Measurements from ENCODE around the gene FER.
"Not testable (repeated sequence)": the region's sequence is repeated elsewhere in the genome, so short reads cannot be mapped to it uniquely, and the experiment has no call there.

FER gene

GRCh38 chr5:108747774-108748400 lies at the start of gene FER:
FER (plus strand) TSS chr5:108747897; CDS start chr5:108798183, 50,286 bp downstream.
- in situ Hi-C loops (cut with HindIII; ENCODE audit: low sequenced_read_pairs): no loop called here

DNA sequence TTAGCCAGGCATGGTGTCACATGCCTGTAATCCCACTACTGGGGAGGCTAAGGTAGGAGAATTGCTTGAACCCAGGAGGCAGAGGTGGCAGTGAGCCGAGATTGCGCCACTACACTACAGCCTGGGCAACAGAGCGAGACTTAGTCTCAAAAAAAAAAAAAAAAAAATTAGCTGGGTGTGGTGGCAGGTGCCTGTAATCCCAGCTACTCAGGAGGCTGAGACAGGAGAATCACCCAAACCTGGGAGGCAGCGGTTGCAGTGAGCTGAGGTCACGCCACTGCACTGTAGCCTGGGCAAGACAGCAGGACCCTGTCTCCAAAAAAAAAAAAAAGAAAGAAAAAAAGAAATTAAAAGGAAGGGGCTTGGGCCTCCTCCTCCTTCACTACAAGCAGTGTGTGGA lies 47.3 kb upstream of the FER start:
- in situ Hi-C loops (cut with HindIII; ENCODE audit: low sequenced_read_pairs): not testable (repeated sequence)

DNA sequence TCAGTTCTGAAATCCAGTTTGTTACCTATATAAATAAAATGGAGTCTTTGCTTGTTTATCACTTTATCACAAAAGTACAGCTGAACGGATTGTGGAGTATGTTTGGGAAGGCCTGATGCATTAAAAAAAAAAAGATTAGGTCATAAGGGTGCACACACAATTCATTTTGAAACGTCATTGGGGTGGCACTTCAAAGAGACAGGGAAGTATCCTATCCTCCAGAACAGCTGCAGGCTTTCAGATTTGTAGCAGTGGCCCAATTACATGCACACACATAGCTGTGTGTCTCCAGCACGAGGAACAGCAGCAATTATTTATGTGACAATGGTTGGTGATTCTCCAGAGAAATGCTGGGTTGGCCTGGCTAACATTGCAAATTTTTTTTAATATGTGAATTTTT lies 46.8 kb upstream of the FER start:
- in situ Hi-C loops (cut with HindIII; ENCODE audit: low sequenced_read_pairs): no loop called here

- in situ Hi-C loops (cut with HindIII; ENCODE audit: low sequenced_read_pairs): no loop called here
These were observed 45.2 kb upstream of the FER start for GRCh38 chr5:108702546-108702945.

- in situ Hi-C loops (cut with HindIII; ENCODE audit: low sequenced_read_pairs): no loop called here
These were observed 44.4 kb upstream of the FER start for GRCh38 chr5:108703313-108703712.

DNA sequence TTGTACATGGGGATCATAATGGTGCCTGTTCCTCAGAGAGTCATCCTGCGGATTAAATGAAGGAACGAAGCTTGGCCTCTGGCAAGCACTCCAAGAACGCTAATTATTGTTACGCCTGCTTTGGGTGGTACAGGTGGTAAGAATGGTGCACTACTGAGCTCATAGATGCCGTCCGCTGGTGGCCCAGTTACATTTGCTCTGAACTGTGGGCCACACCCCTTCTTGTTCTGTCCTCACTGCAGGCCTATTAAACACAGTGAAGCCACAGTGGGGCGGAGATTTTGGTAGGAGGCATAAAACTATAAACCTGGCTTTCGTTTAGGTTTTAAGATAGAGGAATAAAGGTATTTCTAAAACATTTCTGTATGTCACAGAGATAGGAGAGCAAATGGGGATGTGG lies 40.6 kb upstream of the FER start:
- in situ Hi-C loops (cut with HindIII; ENCODE audit: low sequenced_read_pairs): no loop called here

DNA sequence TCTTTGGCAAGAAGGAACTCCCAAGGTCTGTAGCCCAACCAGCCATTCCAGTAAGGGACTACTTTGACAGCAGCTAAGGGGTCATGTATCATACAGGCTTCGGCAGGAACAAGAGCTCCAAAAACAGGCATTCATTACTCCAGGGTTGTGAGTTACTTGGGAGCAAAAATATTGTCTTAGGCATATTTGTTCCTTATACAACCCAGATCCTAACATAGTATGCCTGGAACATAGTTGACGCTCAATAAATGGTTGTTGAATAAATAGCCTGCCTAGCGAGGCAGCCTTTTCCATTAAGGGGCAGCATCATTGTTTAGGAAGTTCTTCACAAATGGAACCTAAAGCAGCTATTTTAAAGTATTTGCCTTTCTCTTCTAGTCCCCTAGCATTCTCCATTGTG lies 35.8 kb upstream of the FER start:
- in situ Hi-C loops (cut with HindIII; ENCODE audit: low sequenced_read_pairs): no loop called here

- in situ Hi-C loops (cut with HindIII; ENCODE audit: low sequenced_read_pairs): no loop called here
These were observed 32.3 kb upstream of the FER start for GRCh38 chr5:108715408-108715807.

GRCh38 chr5:108720391-108720790 lies 27.3 kb upstream of the FER start:
- in situ Hi-C loops (cut with HindIII; ENCODE audit: low sequenced_read_pairs): no loop called here

- in situ Hi-C loops (cut with HindIII; ENCODE audit: low sequenced_read_pairs): no loop called here
These were observed 21.1 kb upstream of the FER start for GRCh38 chr5:108726446-108727235.

GRCh38 chr5:108727236-108727650 lies 20.5 kb upstream of the FER start:
- in situ Hi-C loops (cut with HindIII; ENCODE audit: low sequenced_read_pairs): no loop called here

- in situ Hi-C loops (cut with HindIII; ENCODE audit: low sequenced_read_pairs): no loop called here
These were observed 19.8 kb upstream of the FER start for GRCh38 chr5:108727651-108728565.

- in situ Hi-C loops (cut with HindIII; ENCODE audit: low sequenced_read_pairs): no loop called here
These were observed 19.0 kb upstream of the FER start for GRCh38 chr5:108728566-108729241.

DNA sequence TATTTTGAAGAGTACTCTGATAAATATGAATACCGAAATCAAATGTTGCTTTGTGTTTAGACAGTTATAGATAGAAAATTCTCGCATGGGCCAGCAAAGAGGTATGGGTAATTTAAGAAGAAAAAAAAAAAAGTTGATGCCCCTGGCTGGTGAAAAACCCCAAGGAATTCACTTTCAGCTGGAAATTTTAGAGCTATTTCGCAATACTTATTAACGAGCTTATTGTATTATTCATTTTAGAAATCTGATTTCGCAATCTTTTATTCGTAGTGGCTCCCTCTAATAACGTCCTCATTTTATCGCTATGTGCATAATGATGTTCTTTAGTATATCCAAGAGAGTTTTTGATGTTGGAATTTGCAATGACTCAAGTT lies 18.5 kb upstream of the FER start:
- in situ Hi-C loops (cut with HindIII; ENCODE audit: low sequenced_read_pairs): no loop called here

DNA sequence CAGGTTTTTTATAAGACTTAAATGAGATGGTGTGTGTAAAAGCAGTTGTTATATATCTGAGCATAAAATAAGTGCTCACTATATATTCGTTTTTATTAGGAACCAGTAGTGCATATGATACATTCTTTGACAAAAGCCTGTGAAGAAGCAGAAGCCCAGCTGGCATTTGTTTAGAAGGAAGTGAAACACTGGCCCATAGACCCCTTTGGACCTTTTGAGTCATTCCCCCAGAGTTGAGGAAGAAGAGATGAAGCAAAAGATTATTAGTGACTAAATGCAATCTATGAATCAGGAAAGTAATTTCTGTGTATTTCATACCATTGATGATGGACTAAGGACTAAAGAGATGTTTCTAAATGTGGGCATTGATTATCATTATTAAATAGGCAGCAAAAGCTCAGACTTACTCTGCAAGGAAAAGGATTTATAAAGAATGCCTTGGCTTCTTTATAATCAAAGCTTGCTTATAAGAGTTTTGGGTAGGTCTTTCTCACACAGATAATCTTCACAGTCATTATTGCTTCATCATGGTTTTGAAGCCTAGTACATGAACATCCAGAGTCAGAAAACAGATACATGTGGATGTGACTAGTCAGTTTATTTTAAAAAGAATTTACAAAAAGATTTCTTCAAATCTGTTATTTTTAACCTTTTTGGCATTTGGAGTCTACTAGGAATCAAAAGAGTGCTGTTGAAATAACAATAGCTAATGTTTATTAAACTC lies 16.9 kb upstream of the FER start:
- in situ Hi-C loops (cut with HindIII; ENCODE audit: low sequenced_read_pairs): no loop called here

DNA sequence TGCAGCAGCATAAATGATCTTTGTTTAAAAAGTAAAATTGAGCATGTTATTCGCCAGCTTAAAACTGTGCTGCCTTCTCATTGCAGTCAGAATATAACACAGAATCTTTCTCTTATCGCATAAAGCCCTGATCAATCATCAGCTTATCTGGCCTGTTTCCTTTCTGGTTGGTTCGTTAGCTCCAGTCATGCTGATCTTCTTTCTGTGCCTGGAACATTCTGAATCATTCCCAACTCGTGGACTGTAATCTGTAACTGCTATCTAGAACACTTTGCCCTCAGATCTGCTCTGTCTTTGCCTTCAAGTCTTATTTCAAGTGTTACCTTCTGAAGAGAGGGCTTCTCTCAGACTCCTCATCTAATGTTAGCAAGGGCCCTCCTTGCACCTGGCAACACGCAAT lies 11.9 kb upstream of the FER start:
- in situ Hi-C loops (cut with HindIII; ENCODE audit: low sequenced_read_pairs): no loop called here

- in situ Hi-C loops (cut with HindIII; ENCODE audit: low sequenced_read_pairs): no loop called here
These were observed 10.8 kb upstream of the FER start for GRCh38 chr5:108736855-108737254.

GRCh38 chr5:108739376-108739775 lies 8.3 kb upstream of the FER start:
- in situ Hi-C loops (cut with HindIII; ENCODE audit: low sequenced_read_pairs): no loop called here

- in situ Hi-C loops (cut with HindIII; ENCODE audit: low sequenced_read_pairs): no loop called here
These were observed 7.8 kb upstream of the FER start for GRCh38 chr5:108739906-108740305.

- in situ Hi-C loops (cut with HindIII; ENCODE audit: low sequenced_read_pairs): no loop called here
These were observed 4.4 kb upstream of the FER start for GRCh38 chr5:108743319-108743718.
